Ishikawa (cell line): ENCODE data around the gene PDS5B.

Experiments
- CEBPB ChIP-seq: IDR thresholded peaks from 2 replicates; pipeline ENCODE4 v1.6.1; 2012
- CREB1 ChIP-seq: IDR thresholded peaks from 2 replicates; pipeline ENCODE4 v1.6.1; 2012; ENCODE audit warnings: low read depth
- EGR1 ChIP-seq: IDR thresholded peaks from 2 replicates; pipeline ENCODE4 v1.6.1; 2012
- EP300 ChIP-seq: IDR thresholded peaks from 2 replicates; pipeline ENCODE4 v1.6.1; 2012; ENCODE audit warnings: borderline replicate concordance
- FOXM1 ChIP-seq: IDR thresholded peaks from 2 replicates; pipeline ENCODE4 v1.6.1; 2012; ENCODE audit warnings: low read depth, borderline replicate concordance
- NFIC ChIP-seq: IDR thresholded peaks from 2 replicates; pipeline ENCODE4 v1.6.1; 2012
- RAD21 ChIP-seq: IDR thresholded peaks from 2 replicates; pipeline ENCODE4 v1.6.1; 2012; ENCODE audit warnings: low read depth
- TAF1 ChIP-seq: IDR thresholded peaks from 2 replicates; pipeline ENCODE4 v1.6.1; 2012; ENCODE audit warnings: low read depth, mild to moderate bottlenecking
- TCF12 ChIP-seq: IDR thresholded peaks from 2 replicates; pipeline ENCODE4 v1.6.1; 2012; ENCODE audit warnings: low read depth
- TEAD4 ChIP-seq: IDR thresholded peaks from 2 replicates; pipeline ENCODE4 v1.6.1; 2012
- YY1 ChIP-seq: IDR thresholded peaks from 2 replicates; pipeline ENCODE4 v1.6.1; 2012; ENCODE audit warnings: low read depth
- ZBTB7A ChIP-seq: IDR thresholded peaks from 2 replicates; pipeline ENCODE4 v1.6.1; 2012; ENCODE audit warnings: low read depth
- TF ChIP-seq, protein P1 (sequence below): IDR thresholded peaks from 2 replicates; pipeline ENCODE4 v1.6.1; 2012; ENCODE audit warnings: low read depth, mild to moderate bottlenecking
- TF ChIP-seq, protein P2 (sequence below): IDR thresholded peaks from 2 replicates; pipeline ENCODE4 v1.6.1; 2012
- TF ChIP-seq, protein P3 (sequence below): IDR thresholded peaks from 2 replicates; pipeline ENCODE4 v1.6.1; 2012

Gene PDS5B

DNA sequence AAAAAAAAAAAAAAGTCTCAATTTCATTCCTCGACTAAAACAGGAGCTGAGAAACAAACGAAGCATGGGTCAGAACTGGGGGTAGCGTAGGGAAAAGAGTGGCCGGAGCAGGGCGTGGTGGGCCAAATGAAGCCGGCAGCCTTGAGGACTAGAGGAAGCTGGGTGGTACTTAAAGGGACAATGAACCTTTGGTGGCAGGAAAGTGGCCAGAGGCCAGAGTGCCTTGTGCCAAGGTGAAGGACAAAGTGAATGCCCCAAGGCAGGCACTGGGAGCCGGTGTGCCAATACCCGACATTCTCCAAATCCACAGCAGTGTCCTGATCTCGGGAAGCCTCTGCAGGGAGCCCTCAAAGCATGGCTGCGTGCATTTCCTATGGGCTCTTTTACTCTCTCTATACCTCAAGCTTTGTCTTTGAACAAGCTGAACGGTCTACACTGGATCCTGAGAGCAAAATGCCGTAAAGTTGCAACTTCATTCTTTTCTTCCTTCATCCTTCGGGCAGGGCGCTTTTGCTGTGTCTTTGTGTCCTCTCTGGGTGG is 235.0 kb downstream of the PDS5B start:
- TF ChIP-seq, protein P1, sequence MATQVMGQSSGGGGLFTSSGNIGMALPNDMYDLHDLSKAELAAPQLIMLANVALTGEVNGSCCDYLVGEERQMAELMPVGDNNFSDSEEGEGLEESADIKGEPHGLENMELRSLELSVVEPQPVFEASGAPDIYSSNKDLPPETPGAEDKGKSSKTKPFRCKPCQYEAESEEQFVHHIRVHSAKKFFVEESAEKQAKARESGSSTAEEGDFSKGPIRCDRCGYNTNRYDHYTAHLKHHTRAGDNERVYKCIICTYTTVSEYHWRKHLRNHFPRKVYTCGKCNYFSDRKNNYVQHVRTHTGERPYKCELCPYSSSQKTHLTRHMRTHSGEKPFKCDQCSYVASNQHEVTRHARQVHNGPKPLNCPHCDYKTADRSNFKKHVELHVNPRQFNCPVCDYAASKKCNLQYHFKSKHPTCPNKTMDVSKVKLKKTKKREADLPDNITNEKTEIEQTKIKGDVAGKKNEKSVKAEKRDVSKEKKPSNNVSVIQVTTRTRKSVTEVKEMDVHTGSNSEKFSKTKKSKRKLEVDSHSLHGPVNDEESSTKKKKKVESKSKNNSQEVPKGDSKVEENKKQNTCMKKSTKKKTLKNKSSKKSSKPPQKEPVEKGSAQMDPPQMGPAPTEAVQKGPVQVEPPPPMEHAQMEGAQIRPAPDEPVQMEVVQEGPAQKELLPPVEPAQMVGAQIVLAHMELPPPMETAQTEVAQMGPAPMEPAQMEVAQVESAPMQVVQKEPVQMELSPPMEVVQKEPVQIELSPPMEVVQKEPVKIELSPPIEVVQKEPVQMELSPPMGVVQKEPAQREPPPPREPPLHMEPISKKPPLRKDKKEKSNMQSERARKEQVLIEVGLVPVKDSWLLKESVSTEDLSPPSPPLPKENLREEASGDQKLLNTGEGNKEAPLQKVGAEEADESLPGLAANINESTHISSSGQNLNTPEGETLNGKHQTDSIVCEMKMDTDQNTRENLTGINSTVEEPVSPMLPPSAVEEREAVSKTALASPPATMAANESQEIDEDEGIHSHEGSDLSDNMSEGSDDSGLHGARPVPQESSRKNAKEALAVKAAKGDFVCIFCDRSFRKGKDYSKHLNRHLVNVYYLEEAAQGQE = no peak
- TF ChIP-seq YY1 (no peak), EGR1 (no peak), TEAD4 (no peak), TCF12 (no peak), CREB1 (no peak), TAF1 (no peak), FOXM1 (no peak), EP300 (no peak), CEBPB (no peak), RAD21 (no peak), NFIC (no peak), ZBTB7A (no peak)
- TF ChIP-seq, protein P2, sequence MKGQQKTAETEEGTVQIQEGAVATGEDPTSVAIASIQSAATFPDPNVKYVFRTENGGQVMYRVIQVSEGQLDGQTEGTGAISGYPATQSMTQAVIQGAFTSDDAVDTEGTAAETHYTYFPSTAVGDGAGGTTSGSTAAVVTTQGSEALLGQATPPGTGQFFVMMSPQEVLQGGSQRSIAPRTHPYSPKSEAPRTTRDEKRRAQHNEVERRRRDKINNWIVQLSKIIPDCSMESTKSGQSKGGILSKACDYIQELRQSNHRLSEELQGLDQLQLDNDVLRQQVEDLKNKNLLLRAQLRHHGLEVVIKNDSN = no peak
- TF ChIP-seq, protein P3, sequence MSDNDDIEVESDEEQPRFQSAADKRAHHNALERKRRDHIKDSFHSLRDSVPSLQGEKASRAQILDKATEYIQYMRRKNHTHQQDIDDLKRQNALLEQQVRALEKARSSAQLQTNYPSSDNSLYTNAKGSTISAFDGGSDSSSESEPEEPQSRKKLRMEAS = no peak

DNA sequence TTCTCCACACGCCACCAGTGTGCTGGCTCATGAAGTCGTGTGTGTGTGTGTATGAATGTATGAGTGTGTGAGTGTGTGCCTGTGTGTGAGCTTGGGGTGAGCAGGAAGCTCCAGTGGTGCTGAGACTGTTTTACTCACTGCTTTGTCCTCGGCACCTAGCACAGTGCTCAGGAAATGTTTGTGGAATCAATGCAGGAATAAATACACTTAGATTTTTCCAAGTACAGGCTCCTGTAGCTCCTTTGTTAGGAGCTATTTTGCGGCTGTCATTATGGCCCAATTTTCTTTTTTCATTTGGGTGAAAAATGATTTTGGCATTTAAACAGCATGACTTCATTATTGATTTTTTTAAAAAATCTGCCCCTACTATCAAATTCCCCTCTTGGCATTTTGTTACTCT is 236.5 kb downstream of the PDS5B start:
- TF ChIP-seq EP300 = no peak
- no peak for TF ChIP-seq TCF12
- TF ChIP-seq CEBPB = no peak

DNA sequence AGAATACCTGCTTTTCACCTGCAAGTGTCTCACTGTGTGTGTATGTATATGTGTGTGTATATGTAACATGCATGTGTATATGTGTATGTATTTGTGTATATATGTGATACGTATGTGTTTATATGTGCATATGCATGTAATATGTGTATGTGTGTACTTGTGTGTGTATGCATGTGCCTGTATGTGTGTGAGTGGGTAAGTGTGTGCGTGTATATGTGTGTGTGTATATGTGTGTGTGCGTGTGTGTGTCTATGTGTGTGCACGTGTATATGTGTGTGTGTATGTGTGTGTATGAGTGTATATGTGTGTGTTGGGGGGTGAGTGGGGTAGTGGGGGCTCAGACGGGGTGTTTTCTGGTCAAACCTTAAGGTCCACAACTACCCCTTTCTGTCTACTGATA is 237.3 kb downstream of the PDS5B start:
- TF ChIP-seq, protein P3 = no peak
- TF ChIP-seq, protein P2 = no peak
- TF ChIP-seq EP300 (no peak), EGR1 (no peak), ZBTB7A (no peak), CREB1 (no peak), TAF1 (no peak), TCF12 (no peak), NFIC (no peak), RAD21 (no peak), FOXM1 (no peak), TEAD4 (no peak)
- TF ChIP-seq, protein P1 = no peak

DNA sequence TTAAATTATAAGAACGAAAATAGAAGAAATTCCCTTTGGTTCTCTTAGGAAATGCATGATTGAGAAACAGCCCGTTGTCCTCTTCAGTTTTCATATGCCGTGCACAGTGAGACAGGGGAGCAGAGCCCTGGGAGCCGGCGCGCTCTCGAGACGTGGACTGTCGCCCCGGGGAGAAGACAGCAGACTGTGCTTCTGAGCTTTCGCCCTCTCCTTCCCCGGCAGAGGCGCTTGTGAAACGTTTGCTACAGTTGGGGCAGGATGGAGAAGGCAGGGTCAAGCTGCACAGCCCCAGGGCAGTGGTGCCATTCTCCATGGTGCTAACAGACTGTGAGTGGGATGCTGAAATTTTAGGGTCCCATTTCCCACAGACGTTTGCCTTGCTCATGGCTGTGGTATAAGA is 237.8 kb downstream of the PDS5B start:
- no peak for TF ChIP-seq YY1
- TF ChIP-seq, protein P3 = no peak
- no peak for TF ChIP-seq ZBTB7A
- TF ChIP-seq RAD21 = no peak
- no peak for TF ChIP-seq NFIC
- TF ChIP-seq TAF1 = no peak
- TF ChIP-seq, protein P2 = no peak
- TF ChIP-seq TCF12 = no peak
- TF ChIP-seq CEBPB = no peak
- TF ChIP-seq, protein P1 = no peak
- no peak for TF ChIP-seq TEAD4
- no peak for TF ChIP-seq CREB1
- TF ChIP-seq EP300 = no peak
- no peak for TF ChIP-seq EGR1
- TF ChIP-seq FOXM1 = no peak
